Neural crest cell (in vitro differentiated cells): ENCODE results near the gene UBXN2A. TPM values are rescaled to one million over a fixed set of nuclear protein-coding genes. Genes with fewer than 3 reads are reported as not detected.

ENCODE experiments used
- DNase-seq: peaks from one replicate; pipeline ENCODE4 v3.0.0; 2021; ENCODE audit warnings: low read depth, mixed read lengths, low spot score
- H3K27ac Mint-ChIP-seq: one replicate; pipeline ENCODE4 v1.8.0; 2021; ENCODE audit warnings: mild to moderate bottlenecking, mixed read lengths; ENCODE audit not compliant: unreplicated experiment
- H3K27me3 Mint-ChIP-seq: 2 replicates; pipeline ENCODE4 v1.8.0; 2021; ENCODE audit warnings: low read depth, mild to moderate bottlenecking, mixed read lengths
- H3K36me3 Mint-ChIP-seq: 2 replicates; pipeline ENCODE4 v1.8.0; 2021; ENCODE audit warnings: low read depth, mild to moderate bottlenecking, mixed read lengths
- H3K4me1 Mint-ChIP-seq: 2 replicates; pipeline ENCODE4 v1.8.0; 2021; ENCODE audit warnings: mixed read lengths
- H3K4me3 Mint-ChIP-seq: one replicate; pipeline ENCODE4 v1.8.0; 2021; ENCODE audit warnings: mild to moderate bottlenecking, mixed read lengths
- H3K9me3 Mint-ChIP-seq: 2 replicates; pipeline ENCODE4 v1.8.0; 2021; ENCODE audit warnings: mixed read lengths
- CTCF ChIP-seq: fragments of 200-600 bp; sonication (generic); conservative IDR thresholded peaks from 2 replicates; pipeline ENCODE4 v1.5.0; 2021; ENCODE audit warnings: antibody characterized with exemption, mild to moderate bottlenecking
- total RNA-seq: library from RNA; stranded (reverse); gene quantifications from 2 replicates; pipeline ENCODE4 v1.2.1, GENCODE V29; 2021

The UBXN2A gene
- total RNA-seq, 1 donor from 2014 or later = 29.8 TPM

- DNase-seq = no peak
- Mint-ChIP-seq H3K27me3 (no peaks in the 10 kb centered on the region), H3K4me3 (no peak overlapping the region), H3K36me3 (peaks cover 3% of the 10 kb centered on the region), H3K9me3 (no peaks in the 10 kb centered on the region), H3K4me1 (peaks cover 17% of the 10 kb centered on the region), H3K27ac (no peak overlapping the region)
- TF ChIP-seq CTCF = no peak
These were observed 54.3 kb downstream of the UBXN2A start for GRCh38 chr2:23994567-23994966.

- no peak overlapping the region for H3K4me3 Mint-ChIP-seq
- peaks cover 25% of the 10 kb centered on the region for H3K27me3 Mint-ChIP-seq
- H3K27ac Mint-ChIP-seq = no peak overlapping the region
- no peak for TF ChIP-seq CTCF
- H3K4me1 Mint-ChIP-seq = peaks cover 7% of the 10 kb centered on the region
- no peak for DNase-seq
- no peaks in the 10 kb centered on the region for H3K9me3 Mint-ChIP-seq
- H3K36me3 Mint-ChIP-seq = no peaks in the 10 kb centered on the region
These were observed 67.4 kb downstream of the UBXN2A start for GRCh38 chr2:24007693-24008092.

- no peak for TF ChIP-seq CTCF
- no peak overlapping the region for H3K27ac Mint-ChIP-seq
- DNase-seq = no peak
- H3K4me3 Mint-ChIP-seq = peak overlapping the region; percentile 81
- H3K4me1 Mint-ChIP-seq = peaks cover 7% of the 10 kb centered on the region
- H3K9me3 Mint-ChIP-seq = no peaks in the 10 kb centered on the region
- H3K27me3 Mint-ChIP-seq = peaks cover 25% of the 10 kb centered on the region
- no peaks in the 10 kb centered on the region for H3K36me3 Mint-ChIP-seq
These were observed 68.6 kb downstream of the UBXN2A start for GRCh38 chr2:24008672-24009366.

- Mint-ChIP-seq H3K4me3 (peak overlapping the region; percentile 81), H3K27ac (no peak overlapping the region), H3K36me3 (no peaks in the 10 kb centered on the region), H3K4me1 (peaks cover 7% of the 10 kb centered on the region), H3K27me3 (peaks cover 25% of the 10 kb centered on the region), H3K9me3 (no peaks in the 10 kb centered on the region)
- TF ChIP-seq CTCF = no peak
- DNase-seq = no peak
These were observed 69.1 kb downstream of the UBXN2A start for GRCh38 chr2:24009367-24009679.

GRCh38 chr2:24009680-24010476 lies 69.6 kb downstream of the UBXN2A start, which contains the start of gene MFSD2B:
TSS of gene MFSD2B (plus strand) at chr2:24010085. CDS start at chr2:24010097, 12 bp downstream.
- no peaks in the 10 kb centered on the region for H3K36me3 Mint-ChIP-seq
- H3K27ac Mint-ChIP-seq = no peak within 1 kb of the TSS

More at GRCh38 chr2:24009680-24010476, 69.6 kb downstream of the UBXN2A start, which contains the start of gene MFSD2B:
- H3K9me3 Mint-ChIP-seq = no peaks in the 10 kb centered on the region
- H3K27me3 Mint-ChIP-seq = peaks cover 25% of the 10 kb centered on the region
- no peak for DNase-seq
- peak within 1 kb of the TSS; percentile 81 for H3K4me3 Mint-ChIP-seq
- no peak for TF ChIP-seq CTCF
- H3K4me1 Mint-ChIP-seq = peaks cover 7% of the 10 kb centered on the region
